Inferior parietal cortex (tissue), 1 donor: ENCODE results near the gene FADS3.

Source experiments
- DNase-seq: peaks from one replicate; pipeline ENCODE4 v3.0.0-alpha.2; 2016; ENCODE audit errors: extremely low spot score

The FADS3 gene

DNA sequence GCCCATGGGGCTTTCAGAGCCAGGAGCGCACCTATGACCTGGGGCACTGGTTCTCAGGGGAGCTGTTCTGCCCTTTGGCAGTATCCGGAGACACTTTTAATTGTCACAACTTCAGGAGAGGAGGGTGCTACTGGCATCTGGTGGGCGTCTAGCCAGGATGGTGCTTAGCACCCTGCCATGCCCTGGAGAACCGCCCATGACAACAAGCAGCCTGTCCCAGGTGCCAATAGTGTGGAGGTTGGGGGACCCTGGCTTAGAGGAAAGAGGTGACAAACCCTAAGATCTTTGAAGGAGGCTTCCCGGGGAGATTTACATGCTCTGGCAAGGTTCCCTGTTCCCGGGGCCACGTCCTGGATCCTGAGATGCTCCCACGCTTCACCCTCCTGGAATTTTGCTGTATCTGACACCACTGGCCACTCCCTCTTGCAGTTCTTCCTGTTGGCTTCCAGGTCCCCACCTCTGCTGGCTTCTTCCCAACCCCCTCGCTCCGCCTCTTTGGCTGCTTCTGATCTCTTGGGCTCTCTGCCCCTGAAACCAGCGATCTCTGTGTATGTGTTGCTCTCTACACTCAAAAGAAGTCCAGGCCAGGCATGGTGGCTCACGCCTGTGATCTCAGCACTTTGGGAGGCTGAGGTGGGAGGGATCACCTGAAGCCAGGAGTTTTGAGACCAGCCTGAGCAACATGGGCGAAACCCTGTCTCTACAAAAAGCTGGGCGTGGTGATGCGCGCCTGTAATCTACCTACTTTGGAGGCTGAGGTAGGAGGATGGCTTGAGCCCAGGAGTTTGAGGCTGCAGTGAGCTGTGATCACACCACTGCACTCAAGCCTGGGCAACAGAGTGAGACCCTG is 31.1 kb downstream of the FADS3 start:
- no peak for DNase-seq

DNA sequence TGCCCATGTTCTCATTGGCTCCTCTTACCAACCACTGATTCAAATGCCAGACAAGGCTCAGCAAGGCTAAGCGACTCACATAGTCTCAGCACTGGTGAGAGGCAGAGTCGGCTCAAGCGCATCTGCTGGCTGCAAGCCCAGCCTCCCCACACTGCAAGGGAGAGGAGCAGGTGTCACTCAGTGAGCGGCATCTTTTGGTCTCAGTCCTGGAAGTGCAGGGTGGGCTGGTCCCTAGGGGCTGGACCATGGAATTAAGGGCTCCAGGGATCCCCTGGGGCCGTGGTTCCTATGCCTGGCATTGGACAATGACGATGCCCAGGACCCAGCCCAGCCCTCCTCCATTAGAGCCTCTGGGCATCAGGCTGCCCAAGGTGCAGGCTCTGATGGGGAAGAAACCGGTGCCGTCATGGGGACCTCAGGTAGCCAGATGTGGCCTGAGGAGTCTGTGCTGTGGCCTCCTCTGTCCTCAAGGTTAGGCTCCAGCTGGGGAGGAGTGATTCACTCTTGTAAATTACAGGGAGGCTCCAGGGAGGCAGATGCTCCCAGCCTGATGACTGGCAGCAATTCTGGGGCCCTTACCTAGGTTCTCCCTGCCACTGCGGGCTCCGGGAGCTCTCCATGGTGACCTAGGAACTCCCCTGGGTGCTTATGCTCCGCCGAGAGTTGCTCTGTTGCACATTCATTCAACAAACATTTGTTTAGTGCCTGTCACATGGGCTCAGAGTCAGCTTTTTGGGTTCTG is 35.2 kb downstream of the FADS3 start:
- no peak for DNase-seq

DNA sequence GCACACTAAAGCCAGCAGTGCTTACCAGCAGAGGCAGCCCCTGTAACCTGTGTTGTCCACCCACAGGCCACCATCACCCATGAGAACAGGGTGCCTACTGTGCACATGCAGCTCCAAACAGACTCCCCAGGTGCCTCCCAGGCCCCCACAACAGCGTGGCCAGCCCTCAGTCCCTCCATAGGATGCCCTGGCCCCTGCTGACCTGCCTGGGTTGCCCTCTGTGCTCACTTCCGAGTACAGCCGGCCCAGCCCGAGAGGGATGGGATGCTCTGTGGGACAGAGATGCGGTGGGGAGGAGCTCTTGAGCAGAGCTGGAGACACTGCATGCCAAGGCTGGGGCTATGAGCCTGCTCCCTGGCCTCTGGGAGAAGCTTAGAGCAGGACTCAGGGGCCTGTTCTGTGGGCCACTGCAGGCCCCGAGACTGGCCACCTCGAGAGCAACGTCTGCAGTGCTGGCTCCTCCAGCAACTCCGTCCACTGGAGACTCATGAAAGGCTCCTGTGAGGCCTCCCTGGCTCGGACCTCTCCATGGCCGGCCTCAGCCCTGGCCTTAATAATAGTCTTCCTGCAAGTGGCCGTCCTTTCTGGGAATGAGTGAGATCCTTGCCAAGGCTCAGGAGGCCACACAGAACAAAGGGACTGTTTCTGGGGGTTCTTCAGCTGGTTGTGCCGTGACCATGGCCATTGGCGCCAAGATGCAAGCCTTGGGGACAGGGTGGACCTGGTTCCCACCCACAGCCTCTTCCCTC is 36.2 kb downstream of the FADS3 start:
- DNase-seq: no peak

DNA sequence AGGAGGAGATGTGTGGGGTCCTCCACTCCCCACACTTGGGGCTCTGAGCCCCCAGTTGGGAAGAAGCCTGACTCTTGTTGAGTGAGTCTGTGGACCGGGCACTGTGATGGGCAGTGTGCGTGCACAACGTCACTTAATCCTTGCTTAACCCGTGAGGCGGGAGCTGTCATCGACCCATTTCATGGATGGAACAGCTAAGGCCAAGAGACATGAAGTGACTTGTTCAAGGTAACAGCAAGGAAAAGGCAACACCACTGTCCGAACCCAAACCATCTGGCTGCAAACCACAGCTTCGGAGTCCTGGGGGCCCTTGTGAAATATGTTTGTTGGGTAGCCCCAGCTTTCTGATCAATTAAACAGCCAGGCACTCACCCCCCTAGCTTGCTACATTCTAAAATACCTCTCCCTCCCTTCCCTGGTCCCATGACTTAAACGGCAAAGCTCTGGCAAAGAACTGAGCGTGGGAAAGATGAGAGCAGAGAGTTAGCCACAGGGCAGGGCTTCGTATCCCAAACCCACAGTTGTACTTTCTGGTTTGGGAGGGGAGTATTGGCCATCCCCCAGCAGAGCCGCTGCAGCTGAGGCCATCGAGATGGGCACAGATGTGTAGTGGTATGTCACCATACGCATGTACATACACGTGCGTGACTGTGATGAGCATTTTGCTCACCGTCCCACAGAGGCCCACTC is 37.0 kb downstream of the FADS3 start:
- no peak for DNase-seq

DNA sequence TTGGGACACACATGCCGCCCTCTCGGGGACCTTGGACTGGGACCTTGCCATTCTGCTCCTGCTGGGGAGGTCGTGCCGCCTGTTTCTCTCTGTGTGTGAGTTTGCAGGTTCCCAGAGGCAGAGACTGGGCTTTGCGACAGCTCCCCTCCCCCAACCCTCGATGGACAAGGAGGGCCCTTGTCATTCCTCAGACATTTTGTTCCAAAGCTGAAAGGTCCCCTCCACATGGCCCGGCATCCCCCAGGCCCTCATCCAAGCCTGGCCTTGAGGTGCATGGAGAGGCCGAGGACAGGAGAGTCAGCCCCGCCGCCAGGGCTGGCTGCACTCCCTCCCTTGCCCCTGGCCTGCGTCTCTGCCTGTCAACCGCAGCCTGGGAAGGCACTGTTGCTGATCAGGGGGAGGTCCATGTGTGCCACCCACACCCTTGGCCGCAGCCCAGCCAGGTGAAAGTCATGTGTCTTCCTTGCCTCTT is 37.6 kb downstream of the FADS3 start:
- no peak for DNase-seq

DNA sequence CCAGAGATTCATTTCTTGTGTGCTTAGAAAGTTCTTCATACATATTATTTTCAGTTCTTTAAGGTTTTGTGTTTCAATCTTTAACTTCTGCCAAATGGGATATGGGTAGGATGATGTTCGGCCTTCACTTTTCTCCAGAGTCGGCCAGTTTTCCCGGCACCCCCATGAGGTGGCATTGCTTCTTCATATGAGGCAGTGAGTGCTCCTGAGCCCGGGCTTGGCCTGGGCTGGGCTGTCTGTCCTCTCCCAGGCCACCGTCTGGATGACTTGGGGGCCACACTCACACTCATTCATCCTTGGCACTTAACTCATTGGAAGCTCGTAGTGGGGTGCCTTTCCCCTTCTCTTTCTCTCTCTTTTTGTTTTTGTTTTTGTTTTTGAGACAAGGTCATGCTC is 39.4 kb downstream of the FADS3 start:
- no peak for DNase-seq

DNA sequence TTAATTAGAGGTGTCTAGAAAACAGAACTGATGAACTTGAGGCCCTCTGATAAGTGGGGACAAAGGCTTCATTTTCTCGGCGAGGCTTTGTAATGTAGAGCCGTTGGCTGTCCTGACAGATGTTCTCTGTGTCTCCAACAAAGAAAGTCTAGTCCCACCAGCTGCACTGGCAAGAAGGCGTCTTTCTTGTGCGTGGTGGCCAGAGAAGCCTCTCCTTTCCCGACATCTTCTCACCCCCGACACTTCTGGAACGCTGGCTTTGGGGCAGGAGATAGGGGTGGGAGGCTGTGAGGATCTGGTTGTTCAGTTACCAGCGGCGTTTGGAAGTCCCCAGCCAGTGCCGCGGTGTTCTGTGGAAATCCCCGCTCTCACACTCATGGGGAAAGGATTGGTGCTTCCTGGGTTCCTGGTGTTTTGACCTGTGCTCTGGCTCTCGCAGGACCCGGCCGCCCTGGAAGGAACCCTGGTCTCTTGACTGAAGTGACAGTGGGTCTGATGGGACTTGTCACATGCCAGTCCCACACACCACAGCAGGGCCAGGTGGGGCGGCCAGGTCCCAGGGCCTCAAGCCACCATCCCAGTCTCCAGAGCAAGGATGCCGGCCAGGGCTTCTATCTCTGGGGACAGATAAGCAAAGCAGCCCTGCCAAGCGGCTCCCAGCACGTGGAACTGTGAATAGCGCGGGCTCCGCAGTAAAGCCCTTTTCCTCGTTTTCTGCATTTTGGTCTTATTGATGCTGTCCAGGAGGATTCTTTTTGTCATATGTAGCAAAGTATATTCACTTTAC is 40.0 kb downstream of the FADS3 start:
- no peak for DNase-seq

DNA sequence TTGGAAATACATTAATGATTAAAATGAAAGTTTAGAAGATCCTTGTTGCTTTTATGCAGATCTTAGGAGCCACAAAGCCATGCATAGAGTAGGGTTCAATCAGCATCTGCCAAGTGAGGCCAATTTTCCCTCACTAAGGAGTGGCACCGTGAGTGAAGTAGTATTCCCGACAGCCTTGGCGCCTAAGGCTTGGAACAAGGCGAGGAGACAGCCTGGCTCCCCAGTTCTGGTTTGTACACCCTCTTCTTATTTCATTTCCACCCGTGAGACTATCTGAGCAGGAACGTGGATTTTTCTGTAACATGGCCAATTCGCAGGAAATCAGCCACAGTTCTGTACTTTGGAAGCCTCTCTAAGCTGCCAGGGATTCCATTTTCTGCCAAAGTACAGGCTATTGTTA is 40.7 kb downstream of the FADS3 start:
- DNase-seq: no peak

DNA sequence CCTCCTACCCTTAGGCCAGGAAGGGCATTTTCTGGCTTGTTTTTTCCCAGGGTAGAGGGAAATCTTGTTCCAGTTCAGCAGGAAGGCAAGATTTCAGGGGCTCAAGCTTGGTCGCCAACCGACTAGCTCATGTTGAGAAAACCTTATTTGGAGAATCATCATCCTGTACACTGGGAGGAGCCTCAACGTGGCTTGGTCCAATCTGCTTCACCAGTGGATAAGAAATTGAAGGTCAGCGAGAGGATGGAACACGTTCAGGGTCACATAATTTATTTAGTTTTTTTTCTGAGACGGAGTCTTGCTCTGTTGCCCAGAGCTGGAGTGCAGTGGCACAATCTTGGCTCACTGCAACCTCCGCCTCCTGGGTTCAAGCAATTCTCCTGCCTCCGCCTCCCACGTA is 42.7 kb downstream of the FADS3 start:
- no peak for DNase-seq

DNA sequence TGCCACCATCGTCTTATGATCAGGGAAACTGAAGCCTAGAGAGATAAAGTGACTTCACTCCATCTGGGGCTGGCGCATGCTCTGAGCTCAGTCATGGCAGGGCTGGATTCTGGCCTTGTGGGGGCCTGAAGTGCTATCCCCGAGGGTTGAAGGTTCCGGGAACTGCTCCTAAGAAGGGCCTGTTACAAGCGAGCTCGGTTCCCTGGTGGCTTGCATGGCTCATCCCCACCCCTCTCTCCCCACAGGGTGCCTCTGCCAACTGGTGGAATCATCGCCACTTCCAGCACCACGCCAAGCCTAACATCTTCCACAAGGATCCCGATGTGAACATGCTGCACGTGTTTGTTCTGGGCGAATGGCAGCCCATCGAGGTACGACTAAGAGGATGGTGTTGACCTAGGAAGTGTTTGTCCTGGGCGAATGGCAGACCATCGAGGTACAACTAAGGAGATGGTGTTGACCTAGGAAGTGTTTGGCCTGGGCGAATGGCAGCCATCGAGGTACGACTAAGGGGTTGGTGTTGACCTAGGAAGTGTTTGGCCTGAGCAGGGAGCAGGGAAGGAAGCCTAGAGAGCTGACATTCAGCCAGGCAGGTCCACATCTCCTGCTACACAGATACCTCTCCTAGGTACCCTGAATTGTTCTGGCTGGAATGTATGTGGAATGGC is 43.3 kb downstream of the FADS3 start:
- no peak for DNase-seq

DNA sequence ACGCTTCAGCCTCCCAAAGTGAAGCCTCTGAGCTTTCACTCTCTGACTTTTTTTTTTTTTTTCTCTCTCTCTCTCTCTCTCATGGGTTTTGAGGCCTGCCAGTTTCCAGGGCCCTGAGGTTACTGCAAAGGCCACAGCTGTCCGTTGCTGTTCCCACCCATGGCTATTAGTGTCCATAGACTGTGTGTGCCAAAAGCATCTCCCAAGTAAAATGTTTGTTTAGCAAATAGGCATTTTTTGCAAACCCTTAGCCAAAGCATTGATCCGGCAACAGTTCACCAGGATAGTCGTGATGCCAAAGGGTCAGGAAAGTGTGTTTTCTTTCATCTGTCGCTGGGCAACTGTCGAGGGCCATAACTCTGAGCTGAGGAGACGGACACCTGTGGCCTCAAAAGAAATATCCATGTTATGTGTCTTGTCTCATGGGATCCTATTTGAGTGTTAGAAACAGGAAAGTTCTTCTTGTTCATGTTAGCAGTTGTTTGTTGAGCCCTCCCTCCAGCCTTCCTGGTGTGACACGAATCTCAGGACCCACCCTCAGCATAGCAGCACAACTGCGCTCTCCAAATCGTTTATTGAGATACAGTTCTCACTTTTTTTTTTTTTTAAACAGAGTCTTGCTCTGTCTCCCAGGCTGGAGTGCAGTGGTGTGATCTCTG is 44.9 kb downstream of the FADS3 start:
- no peak for DNase-seq

DNA sequence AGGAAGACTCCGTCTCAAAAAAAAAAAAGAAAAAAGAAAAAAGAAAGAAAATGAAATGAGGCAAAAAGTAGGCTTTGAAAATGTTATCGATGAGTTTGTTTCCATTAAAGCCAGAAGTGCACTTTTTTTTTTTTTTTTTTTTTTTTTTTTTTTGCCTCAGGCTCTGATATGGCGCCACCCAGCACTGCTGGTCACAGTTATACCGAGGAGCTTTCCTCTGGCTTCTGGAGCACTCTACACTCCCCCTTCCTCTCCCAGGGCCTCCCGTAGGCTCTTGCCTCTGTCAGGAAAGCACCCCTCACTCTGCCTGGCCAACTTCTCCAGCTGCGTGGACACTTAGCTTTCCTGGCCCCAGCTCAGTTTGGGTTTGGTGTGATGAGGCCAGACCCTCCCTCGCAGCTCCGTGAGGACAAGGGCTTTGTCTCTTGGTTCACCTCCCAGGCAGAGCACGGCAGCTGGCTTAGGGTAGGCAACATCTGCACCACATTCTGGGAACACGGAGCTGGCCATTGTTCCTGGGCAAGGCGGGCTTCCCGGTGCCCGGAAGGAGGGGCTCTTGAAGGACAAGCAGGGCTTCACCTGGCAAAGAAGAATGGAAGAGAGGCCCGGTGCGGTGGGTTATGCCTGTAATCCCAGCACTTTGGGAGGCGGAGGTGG is 46.3 kb downstream of the FADS3 start:
- no peak for DNase-seq

DNA sequence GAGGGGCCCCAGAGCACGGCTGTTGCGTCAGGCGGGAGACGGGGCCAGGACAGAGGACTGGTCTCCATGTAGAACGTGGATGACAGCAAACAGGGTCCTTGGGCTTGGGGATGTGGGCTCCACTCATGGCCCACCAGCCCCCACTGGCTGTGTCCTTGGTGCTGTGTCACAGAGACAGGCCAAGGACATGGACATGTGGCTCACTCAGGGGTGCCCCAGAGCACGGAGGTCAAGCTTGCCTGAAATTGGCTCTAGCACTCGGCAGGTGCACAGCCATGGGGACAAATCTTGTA is 48.9 kb downstream of the FADS3 start:
- no peak for DNase-seq

DNA sequence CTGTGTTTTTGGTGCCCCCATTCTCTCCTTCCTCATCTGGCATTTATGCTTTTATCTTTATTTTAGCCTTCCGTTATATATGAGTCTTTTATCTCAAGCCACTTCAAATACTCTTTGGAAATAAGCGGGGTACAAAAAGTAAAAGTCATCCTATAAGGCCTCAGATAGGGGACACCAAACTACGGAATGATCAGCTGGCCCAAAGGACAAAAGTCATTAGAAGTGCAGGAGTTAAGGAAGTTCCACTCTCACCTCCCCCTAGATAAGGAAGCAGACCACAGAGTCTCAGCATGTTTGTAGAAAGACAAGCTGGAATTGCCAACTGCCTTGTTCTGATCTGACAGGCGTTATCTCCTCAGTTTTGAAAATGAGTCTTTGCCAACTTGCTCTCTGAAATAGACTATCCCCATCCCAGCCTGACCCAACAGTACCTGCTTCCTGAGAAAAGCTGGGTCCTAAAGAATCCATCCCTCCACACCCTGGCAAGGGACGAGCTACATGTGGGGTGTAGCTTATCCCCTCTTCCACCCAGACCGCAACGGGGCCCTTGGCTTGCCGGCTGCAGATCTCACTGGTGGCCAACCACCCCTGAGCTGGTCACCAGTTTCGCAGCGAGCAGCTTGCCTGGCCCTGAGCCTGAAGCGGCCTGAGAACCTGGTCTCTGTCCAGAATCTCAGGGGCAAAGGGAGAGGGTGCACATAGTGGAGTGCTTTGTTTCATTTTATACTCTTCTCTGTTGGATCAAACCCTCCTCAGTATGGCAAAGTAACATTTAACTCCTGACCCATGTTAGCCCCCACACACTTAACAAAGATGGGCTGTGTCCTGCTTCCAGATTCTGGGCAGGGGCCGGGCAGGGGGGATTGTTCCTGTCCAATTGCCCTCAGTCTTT is 49.5 kb downstream of the FADS3 start:
- DNase-seq: no peak

DNA sequence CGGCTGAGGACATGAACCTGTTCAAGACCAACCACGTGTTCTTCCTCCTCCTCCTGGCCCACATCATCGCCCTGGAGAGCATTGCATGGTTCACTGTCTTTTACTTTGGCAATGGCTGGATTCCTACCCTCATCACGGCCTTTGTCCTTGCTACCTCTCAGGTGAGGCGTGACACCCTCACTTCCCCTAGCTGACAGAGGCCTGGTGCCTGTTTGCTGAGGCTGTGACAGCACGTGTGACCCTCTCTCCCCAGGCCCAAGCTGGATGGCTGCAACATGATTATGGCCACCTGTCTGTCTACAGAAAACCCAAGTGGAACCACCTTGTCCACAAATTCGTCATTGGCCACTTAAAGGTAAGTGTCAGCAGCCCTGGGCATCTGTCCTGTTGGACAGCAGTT is 51.0 kb downstream of the FADS3 start:
- no peak for DNase-seq

DNA sequence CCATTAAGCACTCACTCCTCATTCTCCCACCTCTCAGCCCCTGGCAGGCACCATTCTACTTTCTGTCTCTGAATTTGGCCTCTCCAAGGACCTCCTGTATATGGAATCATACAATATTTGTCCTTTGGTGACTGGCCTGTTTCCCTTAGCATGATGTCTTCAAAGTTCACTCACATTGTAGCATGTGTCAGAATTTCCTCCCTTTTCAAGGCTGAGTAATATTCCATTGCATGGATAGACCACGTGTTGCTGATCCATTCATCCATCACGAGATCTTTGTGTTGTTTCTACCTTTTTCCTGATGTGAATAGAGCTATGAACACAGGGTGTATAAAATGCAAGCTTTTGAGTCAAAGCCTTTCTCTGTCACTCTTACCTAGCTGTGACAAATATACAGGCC is 51.6 kb downstream of the FADS3 start:
- DNase-seq: no peak

DNA sequence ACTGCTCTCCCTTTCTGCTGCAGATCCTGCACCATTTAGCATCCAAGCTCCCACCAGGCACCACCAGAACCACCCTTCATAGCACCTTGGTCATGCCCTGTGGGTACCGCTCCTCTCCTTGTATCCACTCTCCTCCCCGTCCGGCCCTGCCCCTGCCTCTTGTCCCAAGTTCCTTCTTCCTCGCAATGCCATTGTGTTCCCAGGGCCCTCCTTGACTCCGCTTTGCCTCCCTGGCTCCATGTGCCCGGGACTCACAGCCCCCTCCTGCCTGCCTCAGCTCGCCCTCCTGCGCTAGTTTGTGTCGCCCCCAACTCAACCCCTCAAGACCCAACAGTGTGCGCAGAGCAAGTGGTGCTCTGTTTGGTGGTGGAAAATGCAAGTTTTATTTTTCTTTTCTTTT is 52.4 kb downstream of the FADS3 start:
- DNase-seq: no peak

DNA sequence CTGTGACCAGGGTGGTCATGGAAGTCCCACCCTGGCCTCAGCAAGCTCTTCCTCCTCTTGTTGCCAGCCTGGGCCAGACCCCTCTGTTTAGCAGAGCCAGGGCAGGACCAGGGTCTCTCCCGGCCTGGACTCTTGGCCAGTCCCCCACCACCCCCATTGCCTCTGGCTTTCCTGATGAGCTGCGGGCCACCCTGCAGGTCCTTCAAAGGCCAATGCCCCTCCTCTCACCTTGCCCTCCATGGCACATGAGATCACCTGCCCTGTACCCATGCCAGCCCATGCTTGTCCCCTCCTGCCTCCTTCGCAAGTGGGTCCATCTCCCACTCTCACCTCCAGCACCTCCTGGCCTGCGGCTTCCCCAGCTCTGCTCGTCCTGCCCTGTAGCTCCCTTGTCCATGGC is 52.8 kb downstream of the FADS3 start:
- DNase-seq: no peak
